Endothelial cell (in vitro differentiated cells): Measurements from ENCODE around the gene CD209. TPM values are rescaled to one million over a fixed set of nuclear protein-coding genes. Genes with fewer than 3 reads are reported as not detected.
A peak's percentile ranks its signal among the peaks of the same experiment; 100 is the strongest.

Experiments used
- DNase-seq: peaks from one replicate; pipeline ENCODE4 v3.0.0; 2021; ENCODE audit warnings: low spot score
- H3K27ac Mint-ChIP-seq: one replicate; pipeline ENCODE4 v1.8.0; 2021; ENCODE audit warnings: mixed read lengths, inconsistent platforms; ENCODE audit not compliant: unreplicated experiment
- H3K27me3 Mint-ChIP-seq: one replicate; pipeline ENCODE4 v1.8.0; 2021; ENCODE audit warnings: mild to moderate bottlenecking, moderate library complexity, mixed read lengths, inconsistent platforms; ENCODE audit not compliant: unreplicated experiment
- H3K36me3 Mint-ChIP-seq: one replicate; pipeline ENCODE4 v1.8.0; 2021; ENCODE audit warnings: mild to moderate bottlenecking, low read depth, mixed read lengths, inconsistent platforms; ENCODE audit not compliant: unreplicated experiment
- H3K4me1 Mint-ChIP-seq: one replicate; pipeline ENCODE4 v1.8.0; 2021; ENCODE audit warnings: mild to moderate bottlenecking, mixed read lengths, inconsistent platforms; ENCODE audit not compliant: unreplicated experiment
- H3K4me3 Mint-ChIP-seq: one replicate; pipeline ENCODE4 v1.8.0; 2021; ENCODE audit warnings: mild to moderate bottlenecking, mixed read lengths, inconsistent platforms; ENCODE audit not compliant: unreplicated experiment
- H3K9me3 Mint-ChIP-seq: one replicate; pipeline ENCODE4 v1.8.0; 2021; ENCODE audit warnings: mixed read lengths, inconsistent platforms; ENCODE audit not compliant: unreplicated experiment
- total RNA-seq: library from RNA; stranded (reverse); fragmentation: NEBNext Ultra II Directional; extraction: Animal tissue kit (Norgen Biotek cat#: 25700); gene quantifications from one replicate; pipeline ENCODE4 v1.2.1, GENCODE V29; 2021; ENCODE audit not compliant: unreplicated experiment
- TF ChIP-seq, protein P1 (sequence below): fragments of 200-600 bp; sonication (generic); IDR thresholded peaks from one replicate; pipeline ENCODE4 v1.5.0; 2021; ENCODE audit warnings: antibody characterized with exemption; ENCODE audit not compliant: unreplicated experiment

CD209 gene
- total RNA-seq, 1 donor from 2014 or later = not detected

DNA sequence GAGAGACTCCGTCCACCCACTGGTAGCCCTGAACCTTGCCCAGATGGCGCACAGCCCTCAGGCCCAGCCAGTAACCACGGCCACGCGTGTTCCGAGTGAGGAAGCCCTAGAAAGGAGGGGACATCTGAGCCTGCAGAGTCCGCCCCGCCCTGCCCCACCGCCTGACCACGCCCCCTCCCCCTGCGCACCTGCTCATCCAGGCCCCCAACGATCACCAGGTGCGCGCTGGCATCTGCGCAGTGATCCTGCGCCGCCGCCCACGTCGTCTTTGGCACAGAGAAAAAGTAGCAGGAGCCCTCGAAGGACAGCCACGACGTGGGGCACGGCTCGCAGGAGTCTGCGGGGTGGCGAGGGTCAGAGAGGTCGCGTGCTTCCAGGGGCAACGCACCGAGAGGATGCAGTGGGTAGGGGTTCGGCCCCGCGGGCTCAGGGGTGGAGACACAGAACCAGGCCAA is 17.5 kb downstream of the CD209 start:
- TF ChIP-seq, protein P1, sequence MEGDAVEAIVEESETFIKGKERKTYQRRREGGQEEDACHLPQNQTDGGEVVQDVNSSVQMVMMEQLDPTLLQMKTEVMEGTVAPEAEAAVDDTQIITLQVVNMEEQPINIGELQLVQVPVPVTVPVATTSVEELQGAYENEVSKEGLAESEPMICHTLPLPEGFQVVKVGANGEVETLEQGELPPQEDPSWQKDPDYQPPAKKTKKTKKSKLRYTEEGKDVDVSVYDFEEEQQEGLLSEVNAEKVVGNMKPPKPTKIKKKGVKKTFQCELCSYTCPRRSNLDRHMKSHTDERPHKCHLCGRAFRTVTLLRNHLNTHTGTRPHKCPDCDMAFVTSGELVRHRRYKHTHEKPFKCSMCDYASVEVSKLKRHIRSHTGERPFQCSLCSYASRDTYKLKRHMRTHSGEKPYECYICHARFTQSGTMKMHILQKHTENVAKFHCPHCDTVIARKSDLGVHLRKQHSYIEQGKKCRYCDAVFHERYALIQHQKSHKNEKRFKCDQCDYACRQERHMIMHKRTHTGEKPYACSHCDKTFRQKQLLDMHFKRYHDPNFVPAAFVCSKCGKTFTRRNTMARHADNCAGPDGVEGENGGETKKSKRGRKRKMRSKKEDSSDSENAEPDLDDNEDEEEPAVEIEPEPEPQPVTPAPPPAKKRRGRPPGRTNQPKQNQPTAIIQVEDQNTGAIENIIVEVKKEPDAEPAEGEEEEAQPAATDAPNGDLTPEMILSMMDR = no peak
- no peak for DNase-seq
- peaks cover 27% of the 10 kb centered on the region for H3K27me3 Mint-ChIP-seq
- no peak overlapping the region for H3K27ac Mint-ChIP-seq
- no peaks in the 10 kb centered on the region for H3K4me1 Mint-ChIP-seq
- H3K4me3 Mint-ChIP-seq = no peak overlapping the region
- H3K36me3 Mint-ChIP-seq = no peaks in the 10 kb centered on the region
- H3K9me3 Mint-ChIP-seq = no peaks in the 10 kb centered on the region

- Mint-ChIP-seq H3K9me3 (no peaks in the 10 kb centered on the region), H3K4me1 (no peaks in the 10 kb centered on the region), H3K36me3 (no peaks in the 10 kb centered on the region), H3K27ac (peak overlapping the region; percentile 61), H3K27me3 (peaks cover 29% of the 10 kb centered on the region), H3K4me3 (no peak overlapping the region)
- TF ChIP-seq, protein P1 = no peak
- DNase-seq = no peak
These were observed 18.1 kb downstream of the CD209 start for GRCh38 chr19:7729211-7729610.

GRCh38 chr19:7725791-7726190 is 21.5 kb downstream of the CD209 start:
- TF ChIP-seq, protein P1 = no peak
- H3K27me3 Mint-ChIP-seq = peaks cover 28% of the 10 kb centered on the region
- no peaks in the 10 kb centered on the region for H3K4me1 Mint-ChIP-seq
- no peaks in the 10 kb centered on the region for H3K9me3 Mint-ChIP-seq
- no peak overlapping the region for H3K4me3 Mint-ChIP-seq
- H3K36me3 Mint-ChIP-seq = no peaks in the 10 kb centered on the region
- no peak overlapping the region for H3K27ac Mint-ChIP-seq
- DNase-seq = no peak

DNA sequence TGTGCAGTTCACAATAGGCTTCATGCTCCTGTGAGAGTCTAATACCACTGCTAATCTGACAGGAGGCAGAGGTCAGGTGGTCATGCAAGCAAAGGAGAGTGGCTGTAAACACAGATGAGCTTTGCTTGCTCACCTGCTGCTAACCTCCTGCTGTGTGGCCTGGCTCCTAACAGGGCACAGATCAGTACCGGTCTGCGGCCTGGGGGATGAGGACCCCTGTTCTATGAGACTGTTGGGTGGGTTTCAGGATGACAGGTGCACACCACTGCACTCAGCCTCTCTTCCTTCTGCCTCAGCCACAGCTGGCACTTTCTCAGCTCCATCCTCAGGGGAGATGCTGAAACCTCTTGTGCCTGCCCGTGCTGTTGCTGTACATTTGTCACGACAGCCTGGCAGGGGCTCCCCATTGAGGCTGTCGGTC is 25.1 kb downstream of the CD209 start:
- TF ChIP-seq, protein P1 = no peak
- Mint-ChIP-seq H3K4me1 (no peaks in the 10 kb centered on the region), H3K27ac (no peak overlapping the region), H3K27me3 (peaks cover 9% of the 10 kb centered on the region), H3K4me3 (no peak overlapping the region), H3K9me3 (no peaks in the 10 kb centered on the region), H3K36me3 (no peaks in the 10 kb centered on the region)
- no peak for DNase-seq

GRCh38 chr19:7720351-7720750 is 27.0 kb downstream of the CD209 start:
- Mint-ChIP-seq H3K36me3 (no peaks in the 10 kb centered on the region), H3K9me3 (no peaks in the 10 kb centered on the region), H3K27me3 (peaks cover 7% of the 10 kb centered on the region), H3K4me3 (no peak overlapping the region), H3K4me1 (no peaks in the 10 kb centered on the region), H3K27ac (no peak overlapping the region)
- no peak for DNase-seq
- TF ChIP-seq, protein P1 = no peak
